HepG2 (cell line): ENCODE results near the gene SMIM13. TPM values are rescaled to one million over a fixed set of nuclear protein-coding genes. Genes with fewer than 3 reads are reported as not detected.
A peak's percentile ranks its signal among the peaks of the same experiment; 100 is the strongest.

ENCODE experiments used
- AHR ChIP-seq: IDR thresholded peaks from 2 replicates; pipeline ENCODE4 v1.6.1; 2018; ENCODE audit warnings: missing genetic modification reagents, missing compliant biosample characterization
- ARID5B ChIP-seq: IDR thresholded peaks from 2 replicates; pipeline ENCODE4 v1.4.0; 2020; ENCODE audit warnings: mild to moderate bottlenecking, missing genetic modification reagents
- BRCA1 ChIP-seq: sonication (generic); formaldehyde crosslinking; IDR thresholded peaks from 2 replicates; pipeline ENCODE4 v1.4.0; 2020; ENCODE audit warnings: missing genetic modification reagents
- ERF ChIP-seq: IDR thresholded peaks from 2 replicates; pipeline ENCODE4 v1.6.1; 2018; ENCODE audit warnings: missing biosample characterization, missing genetic modification reagents
- GFI1 ChIP-seq: sonication (generic); formaldehyde crosslinking; IDR thresholded peaks from 2 replicates; pipeline ENCODE4 v1.5.0; 2020; ENCODE audit warnings: missing genetic modification reagents, mild to moderate bottlenecking, borderline replicate concordance
- HNRNPUL1 ChIP-seq: fragments of 200-400 bp; formaldehyde crosslinking; IDR thresholded peaks from 2 replicates; pipeline ENCODE4 v1.6.1; 2017; ENCODE audit warnings: low read depth, mild to moderate bottlenecking, low read length, moderate library complexity
- HOXD1 ChIP-seq: sonication (generic); formaldehyde crosslinking; IDR thresholded peaks from 2 replicates; pipeline ENCODE4 v1.5.0; 2020; ENCODE audit warnings: missing genetic modification reagents
- NFE2L2 ChIP-seq: fragments of 150-350 bp; IDR thresholded peaks from 2 replicates; pipeline ENCODE4 v1.6.1; 2014; ENCODE audit warnings: low read length
- NR2C2 ChIP-seq: sonication (generic); formaldehyde crosslinking; IDR thresholded peaks from 2 replicates; pipeline ENCODE4 v1.4.0; 2020; ENCODE audit warnings: missing genetic modification reagents, mild to moderate bottlenecking, moderate library complexity, borderline replicate concordance
- ONECUT2 ChIP-seq: sonication (generic); formaldehyde crosslinking; IDR thresholded peaks from 2 replicates; pipeline ENCODE4 v1.4.0; 2020; ENCODE audit warnings: missing genetic modification reagents
- RBM39 ChIP-seq: fragments of 200-400 bp; formaldehyde crosslinking; IDR thresholded peaks from one replicate; pipeline ENCODE4 v1.6.1; 2018; ENCODE audit warnings: antibody characterized with exemption, mild to moderate bottlenecking, low read depth, low read length; ENCODE audit not compliant: poor library complexity, severe bottlenecking
- RFXANK ChIP-seq: IDR thresholded peaks from 2 replicates; pipeline ENCODE4 v1.6.1; 2016
- SIN3B ChIP-seq: fragments of 150-350 bp; IDR thresholded peaks from 2 replicates; pipeline ENCODE4 v1.6.1; 2014; ENCODE audit warnings: low read length
- SRY ChIP-seq: sonication (generic); formaldehyde crosslinking; IDR thresholded peaks from 2 replicates; pipeline ENCODE4 v1.8.0; 2022; ENCODE audit warnings: mild to moderate bottlenecking, missing genetic modification reagents
- TEAD2 ChIP-seq: sonication (generic); formaldehyde crosslinking; IDR thresholded peaks from 2 replicates; pipeline ENCODE4 v1.9.0; 2021; ENCODE audit warnings: missing genetic modification reagents
- ZFP91 ChIP-seq: sonication (generic); formaldehyde crosslinking; IDR thresholded peaks from 2 replicates; pipeline ENCODE4 v1.9.0; 2022; ENCODE audit warnings: missing genetic modification reagents, mild to moderate bottlenecking, borderline replicate concordance
- ZFY ChIP-seq: sonication (generic); formaldehyde crosslinking; IDR thresholded peaks from 2 replicates; pipeline ENCODE4 v1.4.0; 2020; ENCODE audit warnings: missing genetic modification reagents
- ZNF10 ChIP-seq: sonication (generic); formaldehyde crosslinking; IDR thresholded peaks from 2 replicates; pipeline ENCODE4 v1.4.0; 2020; ENCODE audit warnings: mild to moderate bottlenecking, low read depth, missing genetic modification reagents, borderline replicate concordance
- ZNF205 ChIP-seq: IDR thresholded peaks from 2 replicates; pipeline ENCODE4 v1.6.1; 2018; ENCODE audit warnings: missing biosample characterization, missing genetic modification reagents
- ZNF333 ChIP-seq: sonication (generic); formaldehyde crosslinking; IDR thresholded peaks from 2 replicates; pipeline ENCODE4 v1.4.0; 2020; ENCODE audit warnings: mild to moderate bottlenecking, missing genetic modification reagents, borderline replicate concordance
- ZNF556 ChIP-seq: sonication (generic); formaldehyde crosslinking; IDR thresholded peaks from 2 replicates; pipeline ENCODE4 v1.4.0; 2020; ENCODE audit warnings: mild to moderate bottlenecking, missing genetic modification reagents, borderline replicate concordance
- ZNF569 ChIP-seq: sonication (generic); formaldehyde crosslinking; IDR thresholded peaks from 2 replicates; pipeline ENCODE4 v1.5.0; 2020; ENCODE audit warnings: mild to moderate bottlenecking, missing genetic modification reagents, moderate library complexity, borderline replicate concordance
- ZNF761 ChIP-seq: sonication (generic); formaldehyde crosslinking; conservative IDR thresholded peaks from 2 replicates; pipeline ENCODE4 v1.4.0; 2020; ENCODE audit warnings: mild to moderate bottlenecking, missing genetic modification reagents
- polyA plus RNA-seq, 8 experiments: library from polyadenylated mRNA; depleted of rRNA in 3 of 8; stranded (reverse) in 7 of 8; unstranded in 1 of 8; fragments of >200 nt; fragmentation: Illumina TruSeq in 4 of 8; extraction: Trizol in 4 of 8; gene quantifications; 2 replicates each; pipeline versions ENCODE4 v1.2.1 to v1.2.3, GENCODE V29; 2011 to 2016; ENCODE audit warnings: low read depth in 4 of 8, missing spikeins in 1 of 8, mixed read lengths in 1 of 8; ENCODE audit not compliant: insufficient read depth in 1 of 8
- total RNA-seq, 5 experiments: library from RNA; depleted of rRNA; stranded (reverse); fragments of >200 nt; fragmentation: Illumina TruSeq; extraction: Trizol; gene quantifications; 2 replicates each; pipeline ENCODE4 v1.2.3, GENCODE V29; 2016; ENCODE audit warnings: low read depth in 1 of 5

Gene SMIM13
- total and polyA plus RNA-seq, 2 of the 13 experiments (the other 11 are each of a cell fraction or from before 2014, with no cell fraction given), result 2.7 to 10.2 TPM

GRCh38 chr6:11143394-11144371, 50.0 kb downstream of the SMIM13 start (continued):
- TF ChIP-seq ZFP91 (CRISPR knock-in tag), result no peak; the same call in 1 of the 2 replicates
- 0 out of 2 replicates have a peak, but pooled peaks have one; percentile 50 for TF ChIP-seq ZNF205 (CRISPR knock-in tag)
- TF ChIP-seq ZNF333 (CRISPR knock-in tag), result no peak
- no peak for TF ChIP-seq ZNF761 (CRISPR knock-in tag)
- TF ChIP-seq GFI1, result no peak
- TF ChIP-seq RBM39, result no peak
- no peak for TF ChIP-seq ZNF569 (CRISPR knock-in tag)
- TF ChIP-seq RFXANK, result peak; percentile 46; the same call in 1 of the 2 replicates
- peak; percentile 85 for TF ChIP-seq ERF (CRISPR knock-in tag)
- peak; percentile 59; the same call in 1 of the 2 replicates for TF ChIP-seq BRCA1 (CRISPR knock-in tag)
- TF ChIP-seq SRY, result peak; percentile 51; the same call in 1 of the 2 replicates
- no peak for TF ChIP-seq ZNF556 (CRISPR knock-in tag)
- TF ChIP-seq ZFY (CRISPR knock-in tag), result no peak; the same call in 1 of the 2 replicates
- TF ChIP-seq ONECUT2, result no peak
- peak; percentile 54; the same call in 1 of the 2 replicates for TF ChIP-seq AHR (CRISPR knock-in tag)
- peak; percentile 92 for TF ChIP-seq ARID5B (CRISPR knock-in tag)
- no peak for TF ChIP-seq TEAD2 (CRISPR knock-in tag)
- TF ChIP-seq ZNF10 (CRISPR knock-in tag), result no peak
- peak; percentile 92 for TF ChIP-seq NFE2L2
- no peak; the same call in 1 of the 2 replicates for TF ChIP-seq NR2C2
- TF ChIP-seq HOXD1 (CRISPR knock-in tag), result no peak
- no peak for TF ChIP-seq HNRNPUL1
- TF ChIP-seq SIN3B, result no peak
